C4-2B (cell line): ENCODE results near the gene ANKRD1.

ENCODE experiments used
- CTCF ChIP-seq: fragments of 450-650 bp; conservative IDR thresholded peaks from 2 replicates; pipeline ENCODE4 v1.5.1; 2017; ENCODE audit warnings: mild to moderate bottlenecking
- ZFX ChIP-seq: fragments of 450-650 bp; IDR thresholded peaks from 2 replicates; pipeline ENCODE4 v1.6.1; 2017

DNA sequence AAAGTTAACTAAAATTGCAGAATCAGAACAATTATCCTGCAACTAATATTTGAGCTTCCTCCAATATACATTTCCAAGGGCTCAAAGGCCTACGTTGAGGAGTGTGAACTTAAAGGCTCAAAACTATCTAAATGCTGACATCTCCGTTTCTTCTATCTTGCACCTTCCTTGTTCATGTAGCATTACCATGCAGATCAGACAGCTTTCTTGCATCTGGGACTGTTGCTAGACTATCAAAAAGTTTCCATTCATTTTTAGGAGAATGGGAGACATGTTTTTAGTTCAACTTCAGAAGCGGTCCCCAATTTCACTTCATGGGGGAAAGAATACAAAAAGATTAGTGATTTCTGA lies 2.9 kb downstream of the ANKRD1 start:
- TF ChIP-seq CTCF: no peak
- no peak for TF ChIP-seq ZFX
